GM18502 (cell line): ENCODE data around the gene PLXNA4.
"Not testable (repeated sequence)": the region's sequence is repeated elsewhere in the genome, so short reads cannot be mapped to it uniquely, and the experiment has no call there.

ENCODE experiments used
- ATAC-seq: cut with Tn5 transposase; IDR thresholded peaks from one replicate; pipeline ENCODE4 v1.9.1; 2021; ENCODE audit warnings: mild to moderate bottlenecking; ENCODE audit not compliant: unreplicated experiment, poor library complexity

PLXNA4 gene

DNA sequence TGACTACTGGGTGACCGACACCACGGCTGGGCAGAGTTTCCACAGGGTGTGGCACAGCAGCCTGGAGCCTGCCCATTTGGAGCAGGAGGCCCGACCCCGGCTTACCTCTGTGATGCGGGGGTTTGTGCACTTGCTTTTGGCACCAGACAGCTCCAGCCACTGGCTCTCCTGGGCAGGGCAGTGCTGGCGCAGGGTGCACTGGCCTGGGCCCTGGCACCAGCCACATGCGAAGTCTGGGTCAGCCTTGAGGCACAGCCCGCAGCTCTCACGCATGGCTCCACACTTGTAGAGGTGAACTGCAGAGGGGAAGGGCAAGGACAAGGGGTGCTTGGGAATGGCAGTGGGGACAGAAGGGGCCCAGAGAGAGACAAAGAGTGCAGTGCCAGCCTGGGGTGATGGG, 373.7 kb downstream of the PLXNA4 start:
- ATAC-seq, result no peak

GRCh38 chr7:132200141-132200540, 376.1 kb downstream of the PLXNA4 start:
- ATAC-seq, result no peak

- ATAC-seq, result no peak
Measured at GRCh38 chr7:132199626-132200025, 376.6 kb downstream of the PLXNA4 start.

DNA sequence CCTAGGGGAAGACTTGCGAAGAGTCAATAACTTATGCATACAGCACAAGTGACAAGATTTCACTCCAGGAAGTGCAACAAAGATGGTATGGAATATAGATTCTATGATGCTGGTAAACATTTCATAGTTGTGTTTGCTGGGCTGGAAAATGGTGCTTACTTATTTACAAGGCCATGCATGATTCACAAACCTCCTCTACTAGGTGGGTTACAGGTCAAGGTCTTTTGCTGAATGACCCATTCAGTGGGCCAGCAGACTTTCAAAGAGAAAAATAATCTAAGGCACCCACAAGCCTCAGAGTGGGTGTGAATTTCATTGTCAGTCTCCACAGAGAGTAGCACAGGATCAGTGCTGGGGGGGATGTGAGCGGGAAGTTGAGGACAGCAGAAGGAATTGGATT, 378.5 kb downstream of the PLXNA4 start:
- no peak for ATAC-seq

GRCh38 chr7:132193898-132194297, 382.4 kb downstream of the PLXNA4 start:
- ATAC-seq, result no peak

DNA sequence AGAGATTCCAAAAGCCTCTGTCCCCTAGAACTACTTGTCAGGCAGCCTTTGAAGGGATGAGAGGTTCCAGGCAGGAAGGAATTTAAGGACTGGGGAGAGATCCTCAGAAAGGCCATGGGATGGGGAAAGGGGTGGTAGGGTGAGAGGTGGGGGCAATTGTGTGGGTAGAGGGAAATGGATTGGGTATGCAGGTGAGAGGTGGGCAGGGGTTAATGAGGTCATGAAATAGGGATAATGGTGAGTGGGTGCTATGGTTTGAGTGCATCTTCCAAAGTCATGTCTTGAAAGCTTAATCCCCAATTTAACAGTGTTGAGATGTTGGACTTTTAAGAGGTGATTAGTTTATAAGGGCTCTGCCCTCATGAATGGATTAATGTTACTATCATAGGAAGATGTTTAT, 383.5 kb downstream of the PLXNA4 start:
- no peak for ATAC-seq

GRCh38 chr7:132191418-132191817, 384.9 kb downstream of the PLXNA4 start:
- ATAC-seq, result no peak

GRCh38 chr7:132190683-132191082, 385.6 kb downstream of the PLXNA4 start:
- ATAC-seq, result no peak

GRCh38 chr7:132189881-132190280, 386.4 kb downstream of the PLXNA4 start:
- no peak for ATAC-seq

GRCh38 chr7:132187869-132188789, 388.1 kb downstream of the PLXNA4 start:
- ATAC-seq, result no peak

DNA sequence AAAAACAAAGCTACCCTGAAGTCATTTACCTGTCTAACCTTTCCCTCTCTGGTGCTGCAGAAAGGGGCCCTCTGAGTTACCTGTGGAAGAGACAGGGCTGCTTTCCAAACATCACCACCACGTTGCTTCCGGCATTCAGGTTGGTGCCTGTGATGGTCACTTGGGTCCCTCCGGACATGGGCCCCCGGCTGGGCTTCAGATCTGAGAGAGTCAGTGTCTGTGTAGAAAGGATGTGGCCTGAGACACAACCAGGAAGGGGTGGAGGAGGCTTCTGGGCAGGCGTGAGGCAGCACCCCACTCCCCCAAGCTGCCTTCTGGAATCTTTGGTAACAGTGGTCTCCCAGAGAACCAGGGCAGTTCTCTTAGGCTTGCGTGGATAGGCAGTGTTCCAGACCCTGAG, 388.9 kb downstream of the PLXNA4 start:
- no peak for ATAC-seq

- ATAC-seq, result no peak
Measured at GRCh38 chr7:132185150-132185549, 391.1 kb downstream of the PLXNA4 start.

- ATAC-seq, result no peak
Measured at GRCh38 chr7:132183781-132184380, 392.4 kb downstream of the PLXNA4 start.

GRCh38 chr7:132182992-132183391, 393.3 kb downstream of the PLXNA4 start:
- no peak for ATAC-seq

GRCh38 chr7:132181946-132182685, 394.2 kb downstream of the PLXNA4 start:
- ATAC-seq, result no peak

GRCh38 chr7:132181371-132181770, 394.9 kb downstream of the PLXNA4 start:
- no peak for ATAC-seq

GRCh38 chr7:132180481-132180880, 395.8 kb downstream of the PLXNA4 start:
- ATAC-seq, result no peak

GRCh38 chr7:132179681-132180080, 396.6 kb downstream of the PLXNA4 start:
- no peak for ATAC-seq

GRCh38 chr7:132179080-132179430, 397.2 kb downstream of the PLXNA4 start:
- ATAC-seq, result no peak

DNA sequence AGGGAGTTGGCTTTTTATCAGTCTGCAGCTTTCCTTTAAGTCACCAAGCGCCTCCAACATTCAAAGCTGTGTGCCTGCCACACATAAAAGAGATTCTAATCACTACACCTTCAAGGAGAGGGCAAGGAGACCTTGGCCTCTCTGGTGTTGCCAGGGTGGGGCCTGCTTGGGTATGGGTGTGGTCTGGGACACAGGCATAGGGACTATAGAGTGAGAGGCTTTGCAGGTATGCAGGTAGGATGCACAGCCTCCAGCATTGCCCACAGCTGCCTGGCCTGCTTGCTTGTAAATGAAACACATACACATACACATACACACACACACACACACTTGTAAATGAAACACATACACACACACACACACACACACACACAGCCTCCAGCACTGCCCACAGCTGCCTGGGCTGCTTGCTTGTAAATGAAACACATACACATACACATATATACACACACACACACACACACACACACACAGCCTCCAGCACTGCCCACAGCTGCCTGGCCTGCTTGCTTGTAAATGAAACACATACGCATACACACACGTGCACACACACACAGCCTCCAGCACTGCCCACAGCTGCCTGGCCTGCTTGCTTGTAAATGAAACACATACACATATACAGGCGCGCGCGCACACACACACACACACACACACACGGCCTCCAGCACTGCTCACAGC, 397.7 kb downstream of the PLXNA4 start:
- ATAC-seq, result not testable (repeated sequence)
